HepG2 (cell line): Measurements from ENCODE around the gene MMP25. TPM values are rescaled to one million over a fixed set of nuclear protein-coding genes. Genes with fewer than 3 reads are reported as not detected.
A peak's percentile ranks its signal among the peaks of the same experiment; 100 is the strongest.

Source experiments
- ARID2 ChIP-seq: sonication (generic); formaldehyde crosslinking; IDR thresholded peaks from 2 replicates; pipeline ENCODE4 v1.8.1; 2022; ENCODE audit warnings: mild to moderate bottlenecking, missing genetic modification reagents, borderline replicate concordance
- BRD4 ChIP-seq: sonication (generic); formaldehyde crosslinking; IDR thresholded peaks from 2 replicates; pipeline ENCODE4 v1.4.0; 2020; ENCODE audit warnings: missing genetic modification reagents
- CEBPB ChIP-seq: IDR thresholded peaks from 2 replicates; pipeline ENCODE4 v1.6.1; 2011; ENCODE audit warnings: low read depth, low read length, improper control_type of control experiment, borderline replicate concordance
- GATAD2A ChIP-seq: IDR thresholded peaks from 2 replicates; pipeline ENCODE4 v1.6.1; 2016
- HDAC2 ChIP-seq: sonication (generic); formaldehyde crosslinking; IDR thresholded peaks from 2 replicates; pipeline ENCODE4 v1.4.0; 2020; ENCODE audit warnings: missing genetic modification reagents
- HNF4G ChIP-seq, 2 experiments: sonication (generic) in 1 of 2; formaldehyde crosslinking in 1 of 2; IDR thresholded peaks; 2 replicates each; pipeline versions ENCODE4 v1.4.0 to v1.6.1; 2011 to 2020; ENCODE audit warnings: borderline replicate concordance in 2 of 2, low read depth in 2 of 2, mild to moderate bottlenecking in 2 of 2, low read length in 1 of 2, missing genetic modification reagents in 1 of 2, moderate library complexity in 1 of 2
- HOXA3 ChIP-seq: sonication (generic); formaldehyde crosslinking; IDR thresholded peaks from 2 replicates; pipeline ENCODE4 v1.5.0; 2020; ENCODE audit warnings: missing genetic modification reagents
- KLF16 ChIP-seq, 2 experiments: sonication (generic) in 1 of 2; formaldehyde crosslinking in 1 of 2; IDR thresholded peaks; 2 replicates each; pipeline versions ENCODE4 v1.6.1 to v1.8.0; 2016 to 2023; ENCODE audit warnings: missing genetic modification reagents in 2 of 2, missing compliant biosample characterization in 1 of 2
- MAZ ChIP-seq, 2 experiments: sonication (generic) in 1 of 2; formaldehyde crosslinking in 1 of 2; IDR thresholded peaks; 2 replicates each; pipeline versions ENCODE4 v1.5.0 to v1.6.1; 2012 to 2020; ENCODE audit warnings: low read depth in 2 of 2, mild to moderate bottlenecking in 2 of 2, borderline replicate concordance in 1 of 2, improper control_type of control experiment in 1 of 2, low read length in 1 of 2, missing genetic modification reagents in 1 of 2, moderate library complexity in 1 of 2
- MBD4 ChIP-seq: IDR thresholded peaks from 2 replicates; pipeline ENCODE4 v1.6.1; 2012; ENCODE audit warnings: low read length, inconsistent platforms, borderline replicate concordance
- MEIS1 ChIP-seq: sonication (generic); formaldehyde crosslinking; IDR thresholded peaks from 2 replicates; pipeline ENCODE4 v1.9.0; 2021; ENCODE audit warnings: mild to moderate bottlenecking, missing genetic modification reagents, moderate library complexity, borderline replicate concordance
- MXD4 ChIP-seq: IDR thresholded peaks from 2 replicates; pipeline ENCODE4 v1.6.1; 2016; ENCODE audit warnings: mild to moderate bottlenecking, missing biosample characterization, missing genetic modification reagents
- MYC ChIP-seq: sonication (generic); formaldehyde crosslinking; IDR thresholded peaks from 2 replicates; pipeline ENCODE4 v1.9.0; 2021; ENCODE audit warnings: missing genetic modification reagents, borderline replicate concordance
- REPIN1 ChIP-seq: sonication (generic); formaldehyde crosslinking; IDR thresholded peaks from 2 replicates; pipeline ENCODE4 v1.8.0; 2022; ENCODE audit warnings: missing genetic modification reagents, low read depth, mild to moderate bottlenecking, borderline replicate concordance
- SAP130 ChIP-seq: IDR thresholded peaks from 2 replicates; pipeline ENCODE4 v1.6.1; 2016; ENCODE audit warnings: low read depth
- ZBTB42 ChIP-seq: sonication (generic); formaldehyde crosslinking; IDR thresholded peaks from 2 replicates; pipeline ENCODE4 v1.5.0; 2020; ENCODE audit warnings: mild to moderate bottlenecking, missing genetic modification reagents
- ZNF121 ChIP-seq: sonication (generic); formaldehyde crosslinking; IDR thresholded peaks from 2 replicates; pipeline ENCODE4 v1.5.0; 2020; ENCODE audit warnings: mild to moderate bottlenecking, missing genetic modification reagents
- ZNF274 ChIP-seq: sonication (generic); formaldehyde crosslinking; IDR thresholded peaks from 2 replicates; pipeline ENCODE4 v1.5.1; 2020; ENCODE audit warnings: mild to moderate bottlenecking, missing genetic modification reagents
- ZNF451 ChIP-seq: sonication (generic); formaldehyde crosslinking; IDR thresholded peaks from 2 replicates; pipeline ENCODE4 v1.5.0; 2020; ENCODE audit warnings: mild to moderate bottlenecking, missing genetic modification reagents
- ZNF468 ChIP-seq: sonication (generic); formaldehyde crosslinking; IDR thresholded peaks from 2 replicates; pipeline ENCODE4 v1.8.0; 2022; ENCODE audit warnings: mild to moderate bottlenecking, moderate library complexity, missing genetic modification reagents
- ZNF496 ChIP-seq: sonication (generic); formaldehyde crosslinking; IDR thresholded peaks from 2 replicates; pipeline ENCODE4 v1.8.1; 2023; ENCODE audit warnings: mild to moderate bottlenecking, moderate library complexity, missing genetic modification reagents; ENCODE audit not compliant: insufficient replicate concordance
- ZNF747 ChIP-seq: sonication (generic); formaldehyde crosslinking; IDR thresholded peaks from 2 replicates; pipeline ENCODE4 v1.8.1; 2023; ENCODE audit warnings: missing genetic modification reagents, mild to moderate bottlenecking, borderline replicate concordance
- polyA plus RNA-seq, 8 experiments: library from polyadenylated mRNA; depleted of rRNA in 3 of 8; stranded (reverse) in 7 of 8; unstranded in 1 of 8; fragments of >200 nt; fragmentation: Illumina TruSeq in 4 of 8; extraction: Trizol in 4 of 8; gene quantifications; 2 replicates each; pipeline versions ENCODE4 v1.2.1 to v1.2.3, GENCODE V29; 2011 to 2016; ENCODE audit warnings: low read depth in 4 of 8, missing spikeins in 1 of 8, mixed read lengths in 1 of 8; ENCODE audit not compliant: insufficient read depth in 1 of 8
- total RNA-seq, 5 experiments: library from RNA; depleted of rRNA; stranded (reverse); fragments of >200 nt; fragmentation: Illumina TruSeq; extraction: Trizol; gene quantifications; 2 replicates each; pipeline ENCODE4 v1.2.3, GENCODE V29; 2016; ENCODE audit warnings: low read depth in 1 of 5
- TF ChIP-seq, protein P1 (sequence below): sonication (generic); formaldehyde crosslinking; IDR thresholded peaks from 2 replicates; pipeline ENCODE4 v1.4.0; 2020; ENCODE audit warnings: missing genetic modification reagents, borderline replicate concordance
- TF ChIP-seq, protein P2 (sequence below): sonication (generic); formaldehyde crosslinking; IDR thresholded peaks from 2 replicates; pipeline ENCODE4 v1.8.0; 2022; ENCODE audit warnings: mild to moderate bottlenecking, missing genetic modification reagents
- TF ChIP-seq, protein P3 (sequence below): sonication (generic); formaldehyde crosslinking; IDR thresholded peaks from 2 replicates; pipeline ENCODE4 v1.8.0; 2022; ENCODE audit warnings: low read depth, missing genetic modification reagents

Gene MMP25
- total and polyA plus RNA-seq, 2 of the 13 experiments (the other 11 are each of a cell fraction or from before 2014, with no cell fraction given), result 0.04 to 0.08 TPM

DNA sequence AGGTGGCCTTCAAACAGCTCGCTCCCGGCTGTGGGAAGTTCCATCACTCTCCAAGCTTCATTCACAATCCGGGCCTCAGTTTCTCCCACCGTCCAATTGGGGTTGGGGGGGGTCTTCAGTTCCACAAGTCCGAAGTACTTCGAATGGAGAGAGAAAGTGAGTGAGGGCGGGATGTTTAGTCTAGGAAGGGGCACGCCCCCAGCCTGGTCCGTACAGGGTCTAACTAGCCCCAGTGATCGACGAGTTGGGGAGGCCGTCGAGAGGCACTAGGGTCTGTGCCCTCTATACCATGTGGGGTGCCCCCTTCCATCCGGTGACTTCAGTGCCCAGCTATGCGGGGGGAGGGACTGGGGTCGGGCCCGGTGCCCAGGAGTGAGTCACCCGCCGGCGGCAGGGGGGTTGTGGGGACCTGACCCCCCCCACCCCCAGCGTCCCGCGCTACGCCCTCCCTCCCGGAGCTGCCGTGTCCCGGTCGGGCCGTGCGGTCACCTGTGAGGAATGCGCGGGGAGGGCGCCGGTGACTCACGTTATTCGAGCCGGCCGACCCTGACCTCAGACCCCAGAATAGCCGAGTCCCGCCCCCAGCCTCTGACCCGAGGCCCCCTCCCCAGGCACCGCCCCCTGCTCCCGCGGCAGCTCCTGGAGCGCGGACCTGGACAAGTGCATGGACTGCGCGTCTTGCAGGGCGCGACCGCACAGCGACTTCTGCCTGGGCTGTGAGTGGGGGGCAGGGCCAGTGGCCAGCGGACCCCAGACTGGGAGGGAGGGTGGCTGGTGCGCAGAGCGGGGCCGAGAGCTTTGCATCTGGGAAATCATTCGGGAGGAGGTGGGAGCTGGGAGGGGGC is 25.5 kb upstream of the MMP25 start (continued):
- peak; percentile 83 for TF ChIP-seq MAZ (IDR thresholded peaks at IDR 0.05; ENCODE audit: borderline replicate concordance, low read depth, low read length)
- TF ChIP-seq MAZ (CRISPR knock-in tag; IDR thresholded peaks at IDR 0.05; ENCODE audit: low read depth), result peak; percentile 68; the same call in 1 of the 2 replicates
- TF ChIP-seq, protein P1, sequence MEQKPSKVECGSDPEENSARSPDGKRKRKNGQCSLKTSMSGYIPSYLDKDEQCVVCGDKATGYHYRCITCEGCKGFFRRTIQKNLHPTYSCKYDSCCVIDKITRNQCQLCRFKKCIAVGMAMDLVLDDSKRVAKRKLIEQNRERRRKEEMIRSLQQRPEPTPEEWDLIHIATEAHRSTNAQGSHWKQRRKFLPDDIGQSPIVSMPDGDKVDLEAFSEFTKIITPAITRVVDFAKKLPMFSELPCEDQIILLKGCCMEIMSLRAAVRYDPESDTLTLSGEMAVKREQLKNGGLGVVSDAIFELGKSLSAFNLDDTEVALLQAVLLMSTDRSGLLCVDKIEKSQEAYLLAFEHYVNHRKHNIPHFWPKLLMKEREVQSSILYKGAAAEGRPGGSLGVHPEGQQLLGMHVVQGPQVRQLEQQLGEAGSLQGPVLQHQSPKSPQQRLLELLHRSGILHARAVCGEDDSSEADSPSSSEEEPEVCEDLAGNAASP (CRISPR knock-in tag), result peak; percentile 84
- TF ChIP-seq, protein P2, sequence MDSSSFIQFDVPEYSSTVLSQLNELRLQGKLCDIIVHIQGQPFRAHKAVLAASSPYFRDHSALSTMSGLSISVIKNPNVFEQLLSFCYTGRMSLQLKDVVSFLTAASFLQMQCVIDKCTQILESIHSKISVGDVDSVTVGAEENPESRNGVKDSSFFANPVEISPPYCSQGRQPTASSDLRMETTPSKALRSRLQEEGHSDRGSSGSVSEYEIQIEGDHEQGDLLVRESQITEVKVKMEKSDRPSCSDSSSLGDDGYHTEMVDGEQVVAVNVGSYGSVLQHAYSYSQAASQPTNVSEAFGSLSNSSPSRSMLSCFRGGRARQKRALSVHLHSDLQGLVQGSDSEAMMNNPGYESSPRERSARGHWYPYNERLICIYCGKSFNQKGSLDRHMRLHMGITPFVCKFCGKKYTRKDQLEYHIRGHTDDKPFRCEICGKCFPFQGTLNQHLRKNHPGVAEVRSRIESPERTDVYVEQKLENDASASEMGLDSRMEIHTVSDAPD (CRISPR knock-in tag), result no peak
- no peak for TF ChIP-seq HNF4G (IDR thresholded peaks at IDR 0.05; ENCODE audit: borderline replicate concordance, low read depth, low read length)
- no peak for TF ChIP-seq HNF4G (CRISPR knock-in tag; IDR thresholded peaks at IDR 0.05; ENCODE audit: borderline replicate concordance, low read depth)
- peak; percentile 51; the same call in 1 of the 2 replicates for TF ChIP-seq MXD4 (CRISPR knock-in tag)
- TF ChIP-seq ZBTB42, result no peak
- peak; percentile 67 for TF ChIP-seq HDAC2 (CRISPR knock-in tag)
- TF ChIP-seq BRD4 (CRISPR knock-in tag), result peak; percentile 30
- no peak for TF ChIP-seq ZNF468 (CRISPR knock-in tag)
- TF ChIP-seq ARID2 (CRISPR knock-in tag), result peak; percentile 64; the same call in 1 of the 2 replicates
- peak; percentile 32; the same call in 1 of the 2 replicates for TF ChIP-seq ZNF121 (CRISPR knock-in tag)
- peak; percentile 65; the same call in 1 of the 2 replicates for TF ChIP-seq HOXA3 (CRISPR knock-in tag)
- TF ChIP-seq MEIS1, result 0 out of 2 replicates have a peak, but pooled peaks have one; percentile 19
- TF ChIP-seq MYC, result peak; percentile 76; the same call in 1 of the 2 replicates
- peak; percentile 40; the same call in 1 of the 2 replicates for TF ChIP-seq REPIN1 (CRISPR knock-in tag)
- no peak for TF ChIP-seq ZNF451
- TF ChIP-seq ZNF747 (CRISPR knock-in tag), result peak; percentile 72; the same call in 1 of the 2 replicates
- TF ChIP-seq SAP130 (CRISPR knock-in tag), result peak; percentile 89
- TF ChIP-seq, protein P3, sequence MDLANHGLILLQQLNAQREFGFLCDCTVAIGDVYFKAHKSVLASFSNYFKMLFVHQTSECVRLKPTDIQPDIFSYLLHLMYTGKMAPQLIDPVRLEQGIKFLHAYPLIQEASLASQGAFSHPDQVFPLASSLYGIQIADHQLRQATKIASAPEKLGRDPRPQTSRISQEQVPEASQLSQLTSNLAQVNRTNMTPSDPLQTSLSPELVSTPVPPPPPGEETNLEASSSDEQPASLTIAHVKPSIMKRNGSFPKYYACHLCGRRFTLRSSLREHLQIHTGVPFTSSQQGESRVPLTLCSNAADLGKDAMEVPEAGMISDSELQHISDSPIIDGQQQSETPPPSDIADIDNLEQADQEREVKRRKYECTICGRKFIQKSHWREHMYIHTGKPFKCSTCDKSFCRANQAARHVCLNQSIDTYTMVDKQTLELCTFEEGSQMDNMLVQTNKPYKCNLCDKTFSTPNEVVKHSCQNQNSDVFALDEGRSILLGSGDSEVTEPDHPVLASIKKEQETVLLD, result peak; percentile 98
- no peak for TF ChIP-seq CEBPB
- TF ChIP-seq ZNF496 (CRISPR knock-in tag), result no peak
- TF ChIP-seq MBD4, result no peak
- peak in 1 of 2 experiments; percentile 83; a peak in 2 of 4 replicates for TF ChIP-seq KLF16 (CRISPR knock-in tag; IDR thresholded peaks at IDR 0.05)
- peak; percentile 53; the same call in 1 of the 2 replicates for TF ChIP-seq ZNF274 (CRISPR knock-in tag)
- peak; percentile 71 for TF ChIP-seq GATAD2A
